GM18873 (cell line): ENCODE measurements around the gene FTSJ1.
"Not testable (repeated sequence)": the region's sequence is repeated elsewhere in the genome, so short reads cannot be mapped to it uniquely, and the experiment has no call there.

Source experiments
- ATAC-seq: cut with Tn5 transposase; IDR thresholded peaks from one replicate; pipeline ENCODE4 v1.9.1; 2021; ENCODE audit warnings: mild to moderate bottlenecking, moderate library complexity, moderate number of reproducible peaks; ENCODE audit not compliant: unreplicated experiment, low FRiP score

Gene FTSJ1

DNA sequence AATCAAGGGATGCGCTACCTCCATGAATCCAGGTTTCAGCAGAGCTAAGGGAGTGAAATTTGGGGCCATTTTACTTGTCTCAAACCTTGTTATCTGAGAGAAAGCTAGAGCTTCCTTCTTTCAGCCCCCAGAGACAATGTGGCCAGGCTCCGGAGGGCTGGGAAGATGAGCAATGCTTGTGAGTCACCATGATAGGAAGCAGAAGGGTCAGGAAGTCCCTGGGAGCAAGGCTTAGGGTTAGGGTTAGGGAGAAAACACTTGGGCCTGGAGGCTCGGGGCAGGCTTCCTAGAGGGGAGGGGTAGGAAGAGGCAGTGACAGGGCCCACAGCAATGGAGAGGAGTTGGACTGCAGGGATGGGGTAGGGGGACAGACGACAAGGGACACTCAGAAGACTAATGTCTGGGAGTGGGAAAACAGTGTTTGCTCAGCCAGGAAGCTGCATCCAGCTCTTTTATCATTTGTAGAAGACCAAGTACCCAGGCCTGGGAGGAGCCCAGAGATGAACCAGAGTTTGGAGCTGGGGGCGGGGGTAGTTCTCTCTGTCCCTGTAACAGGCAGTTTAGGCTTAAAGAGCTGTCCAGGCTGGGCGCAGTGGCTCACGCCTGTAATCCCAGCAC is 16.4 kb downstream of the FTSJ1 start:
- no peak for ATAC-seq

DNA sequence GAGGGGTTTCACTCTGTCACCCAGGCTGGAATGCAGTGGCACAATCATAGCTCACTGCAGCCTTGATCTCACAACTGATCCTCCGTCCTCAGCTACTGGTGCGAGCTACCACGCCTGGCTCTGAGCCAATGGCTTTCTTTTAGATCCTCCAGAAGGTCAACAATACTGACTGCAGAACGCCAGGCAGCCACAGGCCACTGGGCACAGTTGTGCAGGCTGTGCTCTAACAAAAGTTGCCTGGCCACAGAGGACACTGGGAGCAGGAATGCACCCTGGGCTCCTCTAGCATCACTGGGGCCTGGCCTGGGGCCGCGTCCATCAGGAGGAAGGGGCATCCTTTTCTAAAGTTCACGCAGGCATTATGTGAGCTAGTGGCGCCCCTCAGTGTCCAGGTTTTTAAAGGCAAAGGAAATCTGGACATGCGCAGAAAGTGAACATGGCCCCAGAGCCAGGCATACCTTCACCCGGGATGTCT is 17.9 kb downstream of the FTSJ1 start:
- no peak for ATAC-seq

DNA sequence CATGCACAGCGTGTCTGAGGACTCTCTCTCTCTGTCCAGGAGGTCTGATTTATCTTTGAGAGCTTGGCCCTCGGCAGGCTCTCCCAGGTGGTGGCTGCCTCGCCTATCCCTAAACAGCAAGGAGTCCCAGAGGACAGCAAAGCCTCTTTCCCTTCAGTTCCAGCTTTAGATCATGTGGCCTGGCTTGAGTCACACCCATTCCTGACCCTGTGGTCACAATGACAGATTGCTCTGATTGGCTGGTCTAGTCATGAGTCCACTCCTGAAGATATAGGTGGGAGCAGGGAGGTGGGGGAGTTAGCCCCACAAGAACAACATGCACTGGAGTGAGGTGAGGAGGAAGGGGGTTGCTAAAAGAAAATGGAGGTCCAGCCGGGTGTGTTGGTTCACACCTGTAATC is 20.7 kb downstream of the FTSJ1 start:
- ATAC-seq, result no peak

DNA sequence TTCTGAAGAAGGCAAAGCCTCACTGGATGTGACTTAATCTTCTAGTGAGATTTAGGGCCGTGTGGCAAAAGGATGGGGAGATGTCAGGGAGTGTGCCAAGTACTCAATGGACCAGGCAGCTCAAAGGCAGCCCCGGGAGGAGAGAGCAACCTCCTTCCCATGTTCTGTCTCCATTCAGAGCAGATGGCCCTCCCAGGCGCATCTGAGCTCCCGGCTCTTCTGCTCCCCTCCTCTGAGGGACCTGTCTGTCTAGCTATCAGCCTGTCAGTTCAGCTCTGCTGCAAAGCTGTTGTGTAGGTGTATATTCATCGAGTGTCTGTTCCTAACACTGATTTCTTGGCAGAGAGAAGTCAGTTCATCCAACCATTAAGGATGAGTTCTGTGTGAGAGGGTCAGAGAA is 21.9 kb downstream of the FTSJ1 start:
- no peak for ATAC-seq

- ATAC-seq, result no peak
Observed at GRCh38 chrX:48498374-48498809, 22.4 kb downstream of the FTSJ1 start.

- no peak for ATAC-seq
Observed at GRCh38 chrX:48504261-48504660, 28.3 kb downstream of the FTSJ1 start.

GRCh38 chrX:48505481-48505880 is 29.5 kb downstream of the FTSJ1 start:
- no peak for ATAC-seq

GRCh38 chrX:48507246-48507645 is 31.2 kb downstream of the FTSJ1 start:
- ATAC-seq, result no peak

DNA sequence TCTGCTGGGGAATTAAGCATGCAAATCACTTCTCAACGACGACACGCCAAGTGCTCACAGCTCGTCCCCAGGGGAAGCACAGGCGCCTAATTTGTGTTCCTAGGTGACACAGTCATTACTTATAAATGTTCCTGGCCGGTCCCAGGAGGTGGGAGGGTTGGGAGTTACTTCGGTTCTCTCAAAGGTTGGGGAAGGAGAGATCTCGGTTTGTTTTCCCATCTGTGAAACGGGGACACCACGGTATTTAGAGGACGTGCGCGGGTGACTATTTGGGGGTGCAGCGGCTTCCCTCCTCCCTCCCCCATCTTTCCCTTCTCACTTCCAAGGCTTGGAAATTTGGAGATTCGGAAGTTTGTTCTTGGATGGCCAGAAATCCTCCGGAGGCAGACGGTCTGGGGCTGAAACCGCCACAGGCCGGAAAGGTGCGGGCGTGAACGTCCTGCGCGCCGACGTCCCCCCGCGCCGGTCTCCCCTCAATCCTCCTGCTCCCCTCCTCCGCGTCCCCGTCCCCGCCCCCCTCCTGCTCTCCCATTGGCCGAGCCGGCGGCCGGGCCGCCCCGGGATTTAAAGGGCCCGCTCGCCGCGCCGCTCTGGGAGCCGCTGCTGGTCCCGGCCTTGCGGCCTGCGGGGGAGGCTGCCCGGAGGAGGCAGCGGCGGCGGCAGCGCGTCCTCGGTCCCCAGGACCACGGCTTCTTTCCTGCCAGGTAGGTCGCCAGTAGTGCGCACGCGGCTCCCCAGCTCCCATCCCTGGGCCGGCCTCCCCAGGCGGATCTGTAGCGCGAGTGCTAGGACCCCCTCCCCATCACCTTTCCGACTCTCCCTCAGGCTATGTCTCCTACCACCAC is 32.6 kb downstream of the FTSJ1 start, which contains the start of gene PORCN:
TSS of gene PORCN (plus strand) at position 593 of the 845 bp plus-strand sequence. CDS start 829 bp downstream, outside the sequence.
- ATAC-seq, result no peak

- ATAC-seq, result no peak
Observed at GRCh38 chrX:48509245-48509590, 33.2 kb downstream of the FTSJ1 start.

DNA sequence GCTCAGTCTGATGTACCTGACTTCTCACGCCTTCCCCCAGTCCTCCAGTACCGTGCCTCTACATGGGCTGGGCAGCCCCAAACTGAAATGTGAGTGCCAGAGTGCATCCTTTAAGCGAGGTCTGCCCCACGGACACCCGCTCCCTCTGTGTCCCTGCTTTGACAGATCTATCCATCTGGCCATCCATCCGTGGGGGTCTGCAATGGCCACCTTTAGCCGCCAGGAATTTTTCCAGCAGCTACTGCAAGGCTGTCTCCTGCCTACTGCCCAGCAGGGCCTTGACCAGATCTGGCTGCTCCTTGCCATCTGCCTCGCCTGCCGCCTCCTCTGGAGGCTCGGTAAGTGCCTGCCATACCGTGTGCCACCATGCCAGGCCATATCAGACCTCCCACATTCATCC is 33.6 kb downstream of the FTSJ1 start:
- ATAC-seq, result no peak

GRCh38 chrX:48511560-48511959 is 35.6 kb downstream of the FTSJ1 start:
- ATAC-seq, result no peak

GRCh38 chrX:48512371-48512935 is 36.5 kb downstream of the FTSJ1 start:
- ATAC-seq, result no peak

DNA sequence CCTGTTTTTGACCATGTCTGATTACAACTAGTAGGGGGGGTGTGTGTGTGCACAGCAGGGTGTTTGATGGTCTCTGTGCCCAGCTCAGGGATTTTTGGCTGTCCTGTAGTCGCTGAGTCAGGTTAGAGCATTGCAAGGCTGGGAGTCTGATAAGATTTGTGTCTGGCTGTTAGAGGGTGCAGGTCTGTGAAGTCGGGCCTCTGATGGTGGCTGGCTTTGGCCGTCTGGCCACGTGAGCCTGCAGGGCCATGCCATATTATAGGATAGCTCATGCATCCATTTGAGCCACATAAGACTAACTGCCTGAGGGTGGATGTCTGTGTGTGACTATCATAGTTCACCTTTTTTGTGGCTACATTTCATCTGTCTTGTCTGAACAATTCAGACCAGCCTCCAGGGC is 37.7 kb downstream of the FTSJ1 start:
- ATAC-seq, result no peak

DNA sequence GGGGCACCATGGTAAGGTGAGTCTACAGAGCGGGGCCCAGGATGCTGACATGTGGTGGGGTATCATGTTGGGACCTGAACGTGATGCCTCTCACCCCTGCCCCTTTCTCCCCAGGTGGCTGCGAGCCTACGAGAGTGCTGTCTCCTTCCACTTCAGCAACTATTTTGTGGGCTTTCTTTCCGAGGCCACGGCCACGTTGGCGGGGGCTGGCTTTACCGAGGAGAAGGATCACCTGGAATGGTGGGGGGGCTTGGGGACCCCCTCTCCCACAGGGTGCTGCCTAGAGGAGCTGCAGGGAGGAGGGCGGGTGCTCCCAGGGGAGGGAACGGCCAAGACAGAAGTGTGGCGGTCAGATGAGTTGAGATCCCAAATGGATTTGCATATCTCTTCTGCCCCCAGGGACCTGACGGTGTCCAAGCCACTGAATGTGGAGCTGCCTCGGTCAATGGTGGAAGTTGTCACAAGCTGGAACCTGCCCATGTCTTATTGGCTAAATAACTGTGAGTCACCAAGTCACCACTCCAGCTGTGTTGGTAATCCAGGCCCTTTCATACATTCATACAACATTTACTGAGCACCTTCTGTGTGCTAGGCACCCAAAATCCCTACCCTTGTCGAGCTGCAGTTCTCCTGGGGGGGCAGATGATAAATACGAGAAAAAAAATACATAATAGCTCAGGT is 38.3 kb downstream of the FTSJ1 start:
- no peak for ATAC-seq

DNA sequence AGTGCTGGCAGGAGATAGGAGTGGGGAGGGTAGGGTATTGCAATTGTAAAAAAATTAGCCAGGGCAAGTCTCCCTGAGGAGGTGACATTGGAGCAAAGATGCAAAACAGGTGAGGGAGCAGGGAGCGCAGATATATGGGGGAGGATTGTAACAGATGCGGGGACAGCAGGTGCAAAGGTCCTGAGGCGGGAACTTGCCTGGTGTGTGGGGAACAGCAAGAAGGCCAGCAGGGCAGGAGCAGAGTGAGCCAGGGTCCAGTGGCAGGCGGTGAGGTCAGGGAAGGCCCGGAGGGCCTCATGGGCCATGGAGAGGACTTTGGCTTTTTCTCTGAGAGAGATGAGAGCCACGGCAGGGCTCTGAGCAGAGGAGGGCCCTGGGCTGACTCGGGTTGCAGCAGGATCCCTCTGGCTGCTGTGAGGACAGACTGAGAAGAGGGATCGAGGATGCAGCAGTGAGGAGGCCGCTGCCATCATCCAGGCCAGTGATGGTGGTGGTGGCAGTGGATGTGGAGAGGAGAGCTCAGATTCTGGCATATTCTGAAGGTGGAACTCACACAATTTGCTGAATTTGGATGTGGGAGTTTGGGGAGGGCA is 39.0 kb downstream of the FTSJ1 start:
- ATAC-seq, result no peak

DNA sequence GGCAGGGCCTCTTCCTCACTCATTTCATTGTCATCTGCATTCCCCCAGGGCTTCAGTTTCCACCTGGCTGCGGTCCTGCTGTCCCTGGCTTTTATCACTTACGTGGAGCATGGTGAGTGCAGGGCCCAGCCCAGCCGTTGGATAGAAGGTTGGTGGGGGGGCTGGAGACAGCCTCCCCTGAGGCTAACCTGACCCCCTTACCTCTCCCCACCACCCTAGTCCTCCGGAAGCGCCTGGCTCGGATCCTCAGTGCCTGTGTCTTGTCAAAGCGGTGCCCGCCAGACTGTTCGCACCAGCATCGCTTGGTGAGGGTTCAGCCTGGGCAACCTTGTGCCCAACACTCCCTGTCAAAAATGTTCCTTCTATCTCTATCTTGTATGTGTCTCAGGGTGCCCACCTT is 39.8 kb downstream of the FTSJ1 start:
- no peak for ATAC-seq

GRCh38 chrX:48516285-48516684 is 40.3 kb downstream of the FTSJ1 start:
- no peak for ATAC-seq

DNA sequence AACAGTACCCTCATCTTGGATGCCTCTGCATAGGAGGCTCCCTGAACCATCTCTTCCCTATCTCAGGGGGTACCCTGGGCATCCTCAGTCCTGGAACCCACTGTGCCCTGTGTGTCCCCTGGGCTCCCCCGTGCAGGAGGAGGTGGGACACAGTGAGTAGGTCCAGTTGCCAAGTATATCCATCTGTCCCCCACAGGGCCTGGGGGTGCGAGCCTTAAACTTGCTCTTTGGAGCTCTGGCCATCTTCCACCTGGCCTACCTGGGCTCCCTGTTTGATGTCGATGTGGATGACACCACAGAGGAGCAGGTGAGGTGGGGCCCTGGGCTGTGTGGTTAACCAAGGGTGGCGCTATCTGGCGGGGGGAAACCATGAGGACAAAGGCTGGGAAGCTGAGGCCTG is 41.0 kb downstream of the FTSJ1 start:
- ATAC-seq, result no peak

- not testable (repeated sequence) for ATAC-seq
Observed at GRCh38 chrX:48519481-48519880, 43.5 kb downstream of the FTSJ1 start.

DNA sequence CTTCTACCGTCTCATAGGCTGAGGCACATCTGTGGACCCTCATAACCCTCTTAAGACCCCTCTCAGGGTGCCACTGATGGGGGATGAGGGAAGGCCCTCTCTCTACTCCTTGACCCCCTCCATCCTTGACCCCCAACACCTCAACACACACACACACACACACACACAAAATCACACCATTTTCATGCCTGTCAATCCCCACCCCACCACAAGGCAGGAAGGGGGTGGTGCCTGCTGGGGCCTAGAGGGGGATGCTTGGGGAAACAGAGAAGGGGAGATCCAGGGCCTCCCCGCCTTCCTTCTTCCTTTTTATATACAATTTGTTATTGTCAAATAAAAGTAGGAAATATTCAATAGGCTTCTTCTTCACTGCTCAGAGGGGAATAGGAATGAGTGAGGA is 44.5 kb downstream of the FTSJ1 start:
- no peak for ATAC-seq
